ENCODE measurements around the gene CD300E. TPM values are rescaled to one million over a fixed set of nuclear protein-coding genes. Genes with fewer than 3 reads are reported as not detected.
"Not testable (repeated sequence)": the region's sequence is repeated elsewhere in the genome, so short reads cannot be mapped to it uniquely, and the experiment has no call there.

The CD300E gene
- total RNA-seq, 1 experiment from 2014 or later = not detected

GRCh38 chr17:74578979-74579378, 44.6 kb downstream of the CD300E start:
- Histone ChIP-seq H3K36me3 (no peaks in the 10 kb centered on the region), H3K4me1 (replicated peaks) (no peaks in the 10 kb centered on the region), H3K27me3 (replicated peaks) (peaks cover 14% of the 10 kb centered on the region; the same call in 1 of the 2 replicates), H3K27ac (no peak overlapping the region), H3K9me3 (replicated peaks) (no peaks in the 10 kb centered on the region), H3K4me3 (no peak overlapping the region)
- no peak for DNase-seq (ENCODE audit: low read depth in 1 of 2, low spot score in 2 of 2)

DNA sequence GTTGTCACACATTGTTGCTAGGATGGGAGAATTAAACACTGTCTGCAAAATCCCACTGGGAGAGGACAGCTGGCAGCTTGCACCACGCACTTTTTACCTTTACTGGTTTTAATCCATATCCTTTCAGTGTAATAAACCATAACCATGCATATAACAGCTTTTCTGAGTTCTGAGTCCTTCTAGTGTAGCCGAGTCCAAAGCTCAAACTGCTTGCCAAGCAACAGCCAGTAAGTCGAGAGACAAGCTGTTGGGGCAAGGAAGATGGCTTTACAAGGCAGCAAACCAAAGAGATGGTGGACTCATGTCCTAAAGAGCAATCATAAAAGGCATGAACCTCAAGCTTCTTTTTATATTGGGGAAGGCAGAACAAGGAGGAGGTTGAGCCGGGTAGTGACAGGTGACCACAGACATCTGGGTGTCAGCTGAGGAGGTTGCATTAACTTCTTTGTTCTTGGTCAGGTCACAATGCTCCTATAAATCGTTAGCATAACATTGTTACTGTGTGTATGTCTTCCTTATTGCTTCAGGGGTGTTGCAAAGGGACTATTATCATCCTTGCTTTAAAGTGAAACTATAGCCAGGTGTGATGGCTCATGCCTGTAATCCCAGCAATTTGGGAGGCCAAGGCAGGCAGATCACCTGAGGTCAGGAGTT, 48.9 kb downstream of the CD300E start:
- H3K27me3 ChIP-seq (replicated peaks) = peaks cover 12% of the 10 kb centered on the region; the same call in 1 of the 2 replicates
- H3K27ac ChIP-seq = no peak overlapping the region
- no peaks in the 10 kb centered on the region for H3K36me3 ChIP-seq
- H3K4me3 ChIP-seq = no peak overlapping the region
- peaks cover 3% of the 10 kb centered on the region for H3K4me1 ChIP-seq (replicated peaks)
- H3K9me3 ChIP-seq (replicated peaks) = no peaks in the 10 kb centered on the region
- DNase-seq (ENCODE audit: low read depth in 1 of 2, low spot score in 2 of 2) = no peak

DNA sequence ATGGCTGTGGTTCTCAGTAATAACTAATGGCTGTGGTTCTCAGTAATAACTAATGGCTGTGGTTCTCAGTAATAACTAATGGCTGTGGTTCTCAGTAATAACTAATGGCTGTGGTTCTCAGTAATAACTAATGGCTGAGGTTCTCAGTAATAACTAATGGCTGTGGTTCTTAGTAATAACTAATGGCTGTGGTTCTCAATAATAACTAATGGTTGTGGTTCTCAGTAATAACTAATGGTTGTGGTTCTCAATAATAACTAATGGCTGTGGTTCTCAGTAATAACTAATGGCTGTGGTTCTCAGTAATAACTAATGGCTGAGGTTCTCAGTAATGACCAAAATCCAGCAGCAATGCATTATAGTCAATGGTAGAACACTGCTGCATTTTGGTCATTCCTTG, 49.9 kb downstream of the CD300E start:
- peaks cover 12% of the 10 kb centered on the region; the same call in 1 of the 2 replicates for H3K27me3 ChIP-seq (replicated peaks)
- H3K9me3 ChIP-seq (replicated peaks); H3K27ac ChIP-seq; H3K4me3 ChIP-seq; H3K36me3 ChIP-seq; DNase-seq (ENCODE audit: low read depth in 1 of 2, low spot score in 2 of 2): not testable (repeated sequence)
- peaks cover 10% of the 10 kb centered on the region for H3K4me1 ChIP-seq (replicated peaks)

DNA sequence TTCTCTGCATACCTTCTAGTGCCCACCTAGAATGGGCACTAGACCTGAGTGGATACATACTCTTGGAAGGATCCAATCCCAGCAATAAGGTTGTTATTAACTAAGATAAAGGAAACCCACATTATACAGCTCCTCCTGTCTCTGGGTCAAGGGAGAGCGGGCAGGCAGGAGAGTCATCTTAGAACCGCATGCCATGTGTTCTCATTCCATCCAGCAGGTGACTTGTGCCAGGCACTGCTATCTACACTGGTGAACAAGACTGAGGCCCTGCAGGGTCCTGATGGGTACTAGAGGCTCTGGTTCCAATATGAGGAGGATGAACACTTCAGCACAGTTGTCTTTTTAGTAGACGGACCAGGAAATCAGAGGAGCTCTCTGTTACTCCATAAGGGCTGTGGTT, 50.4 kb downstream of the CD300E start:
- Histone ChIP-seq H3K4me1 (replicated peaks) (peaks cover 10% of the 10 kb centered on the region), H3K9me3 (replicated peaks) (no peaks in the 10 kb centered on the region), H3K4me3 (no peak overlapping the region), H3K36me3 (no peaks in the 10 kb centered on the region), H3K27me3 (replicated peaks) (peaks cover 8% of the 10 kb centered on the region; the same call in 1 of the 2 replicates), H3K27ac (no peak overlapping the region)
- DNase-seq (ENCODE audit: low read depth in 1 of 2, low spot score in 2 of 2) = no peak

DNA sequence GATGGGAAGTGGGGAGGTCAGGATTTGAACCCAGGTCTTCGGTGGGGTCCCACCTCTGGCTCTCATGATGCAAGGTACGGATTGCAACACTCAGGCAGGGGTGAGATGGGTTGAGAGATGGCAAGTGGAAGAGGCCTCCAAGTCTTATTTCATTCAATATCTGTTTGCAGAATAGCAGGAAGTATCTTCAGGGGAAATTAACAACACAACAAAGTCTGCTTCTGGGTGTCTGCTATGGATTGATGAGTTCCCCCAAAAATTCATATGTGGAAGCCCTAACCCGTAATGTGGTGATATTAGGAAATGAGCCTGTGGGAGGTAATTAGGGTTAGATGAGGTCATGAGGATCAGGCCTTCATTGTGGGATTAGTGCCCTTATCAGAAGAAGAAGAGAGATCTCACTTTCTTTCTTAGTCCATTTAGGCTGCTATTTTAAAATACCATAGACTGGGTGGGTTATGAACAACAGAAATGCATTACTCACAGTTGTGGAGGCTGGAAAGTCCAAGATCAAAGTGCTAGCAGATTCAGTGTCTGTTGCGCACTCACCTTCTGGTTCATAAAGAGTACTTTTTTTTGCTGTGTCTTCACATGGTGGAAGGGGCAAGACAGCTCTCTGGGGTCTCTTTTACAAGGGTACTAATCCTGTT, 51.8 kb downstream of the CD300E start:
- H3K36me3 ChIP-seq = no peaks in the 10 kb centered on the region
- DNase-seq (ENCODE audit: low read depth in 1 of 2, low spot score in 2 of 2) = no peak
- peaks cover 10% of the 10 kb centered on the region for H3K4me1 ChIP-seq (replicated peaks)
- no peak overlapping the region for H3K27ac ChIP-seq
- no peak overlapping the region for H3K4me3 ChIP-seq
- H3K27me3 ChIP-seq (replicated peaks) = peaks cover 8% of the 10 kb centered on the region; the same call in 1 of the 2 replicates
- H3K9me3 ChIP-seq (replicated peaks) = no peaks in the 10 kb centered on the region

DNA sequence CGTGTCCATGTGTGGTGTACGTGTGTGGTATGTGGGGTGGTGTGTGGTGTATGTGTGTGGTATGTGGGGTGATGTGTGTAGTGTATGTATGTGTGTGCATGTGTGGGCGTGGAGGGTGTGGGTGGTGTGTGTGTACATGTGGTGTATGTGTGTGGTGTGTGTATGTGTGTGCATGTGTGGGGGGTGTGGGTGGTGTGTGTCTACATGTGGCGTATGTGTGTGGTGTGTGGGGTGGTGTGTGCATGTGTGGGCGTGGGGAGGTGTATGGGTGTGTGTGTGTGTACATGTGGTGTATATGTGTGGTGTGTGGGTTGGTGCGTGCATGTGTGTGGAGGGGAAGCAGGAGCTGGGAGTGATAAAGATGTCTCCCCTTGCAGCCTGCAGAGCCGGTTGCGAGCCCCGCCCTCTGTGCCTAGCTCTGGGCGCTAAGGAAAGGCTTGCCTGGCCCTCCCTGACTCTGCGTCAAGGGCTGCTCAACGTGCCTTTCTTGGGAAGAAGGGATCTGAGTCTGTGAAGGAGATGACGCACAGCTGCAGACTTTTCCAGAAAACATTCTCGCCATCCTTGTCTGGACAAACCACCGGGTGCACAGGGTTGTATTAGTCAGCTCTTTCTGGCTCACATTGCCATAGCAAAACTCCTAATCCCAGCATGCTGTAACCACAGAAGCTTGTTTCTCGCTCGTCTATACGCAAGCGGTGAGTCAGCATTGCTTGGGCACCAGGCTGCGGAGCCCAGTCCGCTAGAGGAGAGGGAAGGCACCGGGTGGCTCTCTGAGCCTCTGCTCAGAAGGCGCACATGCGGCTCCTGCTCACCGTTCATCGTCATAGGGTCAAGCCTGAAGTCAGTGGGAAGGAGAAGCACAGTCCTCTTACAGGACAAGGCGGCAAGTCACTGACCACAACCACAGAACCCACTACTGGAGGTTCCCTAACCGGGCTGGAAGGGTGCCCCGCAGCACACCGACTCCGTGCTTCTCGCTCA, 54.2 kb downstream of the CD300E start:
- Histone ChIP-seq H3K4me3 (no peak overlapping the region), H3K9me3 (replicated peaks) (no peaks in the 10 kb centered on the region), H3K27me3 (replicated peaks) (peaks cover 9% of the 10 kb centered on the region), H3K4me1 (replicated peaks) (peaks cover 10% of the 10 kb centered on the region), H3K36me3 (no peaks in the 10 kb centered on the region), H3K27ac (no peak overlapping the region)
- DNase-seq (ENCODE audit: low read depth in 1 of 2, low spot score in 2 of 2) = peak; percentile 69 to 85

DNA sequence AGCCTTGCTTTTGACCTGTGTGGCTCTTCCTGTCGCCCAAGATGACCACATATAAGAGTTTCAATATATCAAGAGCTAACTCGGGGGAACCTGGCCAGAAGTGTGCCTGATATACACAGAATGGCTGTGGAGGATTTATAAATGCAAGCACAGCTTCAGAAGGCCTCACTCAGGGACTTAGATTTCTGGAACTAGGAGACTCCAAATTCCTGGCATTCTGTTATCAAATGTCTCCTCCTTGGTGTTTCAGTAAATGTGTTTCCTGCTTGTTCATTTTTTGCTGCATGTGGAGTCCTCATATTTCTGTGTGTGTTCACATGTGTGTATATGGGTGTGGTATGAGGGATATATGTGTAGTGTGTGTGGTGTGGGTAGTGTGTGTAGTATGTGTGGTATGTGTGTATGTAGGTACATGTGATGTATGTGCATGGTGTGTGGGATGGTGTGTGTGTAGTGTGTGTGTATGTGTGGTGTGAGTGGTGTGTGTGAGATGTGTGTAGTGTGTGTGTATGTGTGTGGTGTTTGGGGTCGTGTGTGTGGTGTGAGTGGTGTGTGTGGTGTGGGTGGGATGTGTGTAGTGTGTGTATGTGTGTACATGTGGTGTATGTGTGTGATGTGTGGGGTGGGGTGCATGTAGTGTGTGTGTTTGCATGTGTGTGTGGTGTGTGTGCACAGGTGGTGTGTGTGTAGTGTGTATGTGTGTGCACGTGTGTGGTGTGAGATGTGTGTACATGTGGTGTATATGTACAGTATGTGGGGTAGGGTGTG, 55.2 kb downstream of the CD300E start:
- Histone ChIP-seq H3K4me1 (replicated peaks) (peaks cover 10% of the 10 kb centered on the region), H3K27ac (no peak overlapping the region), H3K9me3 (replicated peaks) (no peaks in the 10 kb centered on the region), H3K36me3 (no peaks in the 10 kb centered on the region), H3K4me3 (no peak overlapping the region), H3K27me3 (replicated peaks) (peaks cover 9% of the 10 kb centered on the region; the same call in 1 of the 2 replicates)
- DNase-seq (ENCODE audit: low read depth in 1 of 2, low spot score in 2 of 2) = no peak

GRCh38 chr17:74567397-74567796, 56.1 kb downstream of the CD300E start, which contains the start of gene CD300H:
TSS of gene CD300H (minus strand) at chr17:74567509.
- DNase-seq (ENCODE audit: low read depth in 1 of 2, low spot score in 2 of 2) = no peak
- Histone ChIP-seq H3K4me1 (replicated peaks) (peaks cover 10% of the 10 kb centered on the region), H3K4me3 (no peak within 1 kb of the TSS), H3K9me3 (replicated peaks) (no peaks in the 10 kb centered on the region), H3K27ac (no peak within 1 kb of the TSS), H3K36me3 (no peaks in the 10 kb centered on the region), H3K27me3 (replicated peaks) (peaks cover 9% of the 10 kb centered on the region; the same call in 1 of the 2 replicates)

DNA sequence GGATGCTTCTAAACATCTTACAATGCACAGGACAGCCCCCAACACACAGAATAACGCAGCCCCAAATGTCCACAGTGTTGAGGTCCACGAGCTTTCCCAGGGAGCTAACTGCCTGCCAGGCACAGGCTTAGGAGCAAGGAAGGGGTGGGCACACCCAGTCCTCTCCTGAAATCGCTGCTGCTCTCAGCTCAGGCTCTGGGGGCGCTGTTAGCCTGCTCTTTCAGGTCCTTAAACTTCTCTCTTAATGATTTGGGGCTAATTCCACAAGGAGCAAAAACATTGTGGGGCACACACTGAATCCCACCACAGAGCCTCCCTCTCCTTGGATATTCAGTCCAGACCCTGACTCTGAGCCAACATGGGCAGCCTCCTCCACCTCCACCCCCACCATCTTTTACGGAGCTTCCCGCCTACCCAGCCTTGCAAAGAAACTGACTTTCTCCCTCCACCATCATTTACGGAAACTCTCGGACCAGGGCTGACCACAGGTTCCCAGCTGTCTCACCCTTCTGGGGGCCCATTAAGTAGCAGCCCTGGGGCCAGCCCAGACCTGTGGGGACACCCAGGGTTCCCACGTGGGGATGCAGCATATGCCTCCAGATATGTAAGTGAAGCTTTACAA, 57.3 kb downstream of the CD300E start:
- Histone ChIP-seq H3K27ac (no peak overlapping the region), H3K27me3 (replicated peaks) (peaks cover 13% of the 10 kb centered on the region), H3K4me3 (no peak overlapping the region), H3K4me1 (replicated peaks) (peaks cover 10% of the 10 kb centered on the region), H3K36me3 (no peaks in the 10 kb centered on the region), H3K9me3 (replicated peaks) (no peaks in the 10 kb centered on the region)
- peak in 1 of 2 experiments; percentile 30 for DNase-seq (ENCODE audit: low read depth in 1 of 2, low spot score in 2 of 2)

DNA sequence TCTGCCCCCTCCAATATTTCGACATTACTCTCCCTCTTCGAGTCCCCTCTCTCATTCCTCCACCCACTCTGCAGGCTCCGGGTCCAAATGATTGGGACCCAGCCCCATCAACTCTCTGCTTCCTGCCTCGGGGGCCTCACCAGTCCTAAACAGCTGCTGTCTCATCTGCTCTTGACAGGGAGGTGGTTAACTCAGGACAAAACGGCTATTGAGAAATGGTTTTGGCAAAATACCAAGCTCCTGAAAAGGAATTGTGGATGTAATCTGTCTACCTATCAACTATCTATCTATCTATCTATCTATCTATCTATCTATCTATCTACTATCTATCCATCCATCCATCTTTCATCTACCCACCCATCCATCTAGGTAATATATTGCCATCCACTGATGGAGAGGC, 58.4 kb downstream of the CD300E start:
- Histone ChIP-seq H3K36me3 (no peaks in the 10 kb centered on the region), H3K4me3 (no peak overlapping the region), H3K4me1 (replicated peaks) (peaks cover 10% of the 10 kb centered on the region), H3K27me3 (replicated peaks) (peaks cover 14% of the 10 kb centered on the region), H3K27ac (no peak overlapping the region), H3K9me3 (replicated peaks) (no peaks in the 10 kb centered on the region)
- DNase-seq (ENCODE audit: low read depth in 1 of 2, low spot score in 2 of 2) = no peak

DNA sequence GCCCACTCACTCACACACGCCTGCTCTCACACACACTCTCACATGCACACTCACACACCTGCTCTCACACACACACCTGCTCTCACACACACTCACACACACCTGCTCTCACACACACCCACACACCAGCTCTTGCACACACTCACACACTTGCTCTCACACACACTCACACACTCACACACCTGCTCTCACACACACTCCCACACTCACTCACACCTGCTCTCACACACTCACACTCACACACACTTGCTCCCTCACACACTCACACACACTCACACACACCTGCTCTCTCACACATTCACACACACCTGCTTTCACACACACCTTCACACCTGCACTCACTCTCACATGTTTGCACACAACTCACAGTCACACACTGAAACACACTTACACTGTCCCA, 60.2 kb downstream of the CD300E start:
- Histone ChIP-seq H3K4me3 (no peak overlapping the region), H3K27ac (no peak overlapping the region), H3K36me3 (no peaks in the 10 kb centered on the region), H3K27me3 (replicated peaks) (peaks cover 28% of the 10 kb centered on the region), H3K9me3 (replicated peaks) (no peaks in the 10 kb centered on the region), H3K4me1 (replicated peaks) (no peaks in the 10 kb centered on the region)
- DNase-seq (ENCODE audit: low read depth in 1 of 2, low spot score in 2 of 2) = no peak

- H3K27ac ChIP-seq = no peak overlapping the region
- no peak for DNase-seq (ENCODE audit: low read depth in 1 of 2, low spot score in 2 of 2)
- no peaks in the 10 kb centered on the region for H3K36me3 ChIP-seq
- H3K9me3 ChIP-seq (replicated peaks) = no peaks in the 10 kb centered on the region
- H3K4me3 ChIP-seq = no peak overlapping the region
- H3K4me1 ChIP-seq (replicated peaks) = no peaks in the 10 kb centered on the region
- peaks cover 38% of the 10 kb centered on the region for H3K27me3 ChIP-seq (replicated peaks)
Measured at GRCh38 chr17:74561586-74561985, 62.0 kb downstream of the CD300E start.

Data from SJSA1 (cell line).